Fibroblast of skin of scalp (primary cell): ENCODE measurements around the gene FHDC1.

Experiments used
- DNase-seq: peaks from one replicate; pipeline ENCODE4 v3.0.0-alpha.2; 2013

The FHDC1 gene

DNA sequence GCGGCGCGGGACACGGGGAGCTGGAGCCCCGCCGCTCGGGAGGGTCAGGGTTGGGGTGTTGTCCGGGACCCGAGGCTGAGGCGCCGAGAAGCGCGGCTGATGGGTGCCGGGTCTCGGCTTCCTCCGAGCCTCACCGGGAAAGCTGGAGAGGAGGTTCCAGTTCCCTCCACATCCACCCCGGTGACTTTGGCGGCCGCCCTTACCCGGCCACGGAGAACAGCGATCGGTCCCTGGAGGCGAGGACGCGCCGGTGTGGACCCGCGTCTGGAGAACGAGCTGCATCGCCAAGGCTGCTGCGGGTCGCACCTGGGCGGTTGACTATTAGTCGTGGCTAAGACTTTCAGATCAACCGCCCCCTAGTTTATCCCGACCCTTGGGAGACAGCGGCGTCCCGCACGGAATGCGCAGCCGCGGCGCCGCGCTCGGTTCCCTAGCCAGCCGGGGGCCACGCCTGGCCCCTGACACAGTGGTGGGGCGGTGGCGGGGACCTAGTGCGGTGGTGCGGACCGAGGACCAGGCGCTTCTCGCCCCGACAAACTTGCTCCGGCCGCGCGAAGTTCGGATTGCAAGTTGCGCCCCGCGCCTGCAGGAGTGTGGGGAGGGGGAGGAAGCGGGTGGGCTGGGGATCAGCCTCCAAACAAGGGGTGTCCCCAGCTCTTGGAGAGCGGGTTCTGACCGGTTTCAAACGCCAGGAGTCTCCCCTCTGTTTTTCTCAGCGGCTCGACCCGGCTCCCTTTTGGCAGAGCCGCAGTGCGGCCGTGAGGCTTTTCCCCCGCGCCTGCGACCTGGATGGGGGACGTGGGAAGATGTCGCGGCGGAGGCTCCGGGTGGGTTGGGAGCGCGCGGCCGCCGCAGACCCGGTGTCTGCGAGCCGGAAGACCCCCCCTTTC lies 568 bp downstream of the FHDC1 start:
- DNase-seq = no peak

DNA sequence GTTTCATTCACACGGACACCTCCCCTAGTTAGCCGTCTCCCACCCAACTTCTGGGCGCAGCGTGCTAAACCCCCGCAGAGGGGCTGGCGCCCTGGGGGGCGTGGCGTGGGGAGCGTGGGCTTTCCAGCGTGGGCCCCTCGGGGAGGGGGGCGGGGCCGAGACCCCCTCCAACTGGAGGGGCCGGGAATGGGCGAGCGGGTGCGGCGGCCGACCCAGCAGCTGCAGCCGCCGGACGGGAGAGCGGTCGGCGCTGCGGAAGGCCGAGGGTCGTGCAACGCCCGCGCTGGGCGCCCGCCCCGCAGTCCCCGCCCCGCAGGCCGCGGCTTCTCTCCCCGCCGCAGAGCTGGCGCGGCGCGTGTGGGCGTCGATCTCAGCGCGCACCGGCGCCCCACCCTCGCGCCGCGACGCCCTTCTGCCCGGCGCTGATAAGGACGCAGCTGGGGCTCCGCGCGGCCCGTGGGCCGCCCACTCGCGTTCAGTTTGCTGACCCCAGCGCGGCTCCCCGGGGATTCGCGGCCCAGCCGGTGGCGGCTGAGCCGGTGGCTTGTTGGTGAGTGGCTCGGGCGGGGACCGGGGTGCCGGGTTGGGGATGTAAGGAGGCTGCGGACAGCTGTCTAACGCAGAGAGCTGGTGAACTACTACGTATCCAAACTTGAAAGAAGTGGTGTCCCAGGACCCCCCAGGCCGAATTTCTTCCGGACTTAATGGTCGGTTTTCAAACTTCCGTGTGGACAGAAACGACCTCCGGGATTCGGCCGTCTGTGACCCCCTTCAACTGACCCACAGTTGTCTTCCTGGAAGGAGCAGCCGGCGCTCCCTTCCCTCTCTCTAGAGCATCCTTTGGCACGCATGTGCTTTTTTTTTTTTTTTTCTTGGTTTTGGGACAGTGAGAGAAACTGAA lies 1.5 kb downstream of the FHDC1 start:
- DNase-seq = peak; percentile 49

DNA sequence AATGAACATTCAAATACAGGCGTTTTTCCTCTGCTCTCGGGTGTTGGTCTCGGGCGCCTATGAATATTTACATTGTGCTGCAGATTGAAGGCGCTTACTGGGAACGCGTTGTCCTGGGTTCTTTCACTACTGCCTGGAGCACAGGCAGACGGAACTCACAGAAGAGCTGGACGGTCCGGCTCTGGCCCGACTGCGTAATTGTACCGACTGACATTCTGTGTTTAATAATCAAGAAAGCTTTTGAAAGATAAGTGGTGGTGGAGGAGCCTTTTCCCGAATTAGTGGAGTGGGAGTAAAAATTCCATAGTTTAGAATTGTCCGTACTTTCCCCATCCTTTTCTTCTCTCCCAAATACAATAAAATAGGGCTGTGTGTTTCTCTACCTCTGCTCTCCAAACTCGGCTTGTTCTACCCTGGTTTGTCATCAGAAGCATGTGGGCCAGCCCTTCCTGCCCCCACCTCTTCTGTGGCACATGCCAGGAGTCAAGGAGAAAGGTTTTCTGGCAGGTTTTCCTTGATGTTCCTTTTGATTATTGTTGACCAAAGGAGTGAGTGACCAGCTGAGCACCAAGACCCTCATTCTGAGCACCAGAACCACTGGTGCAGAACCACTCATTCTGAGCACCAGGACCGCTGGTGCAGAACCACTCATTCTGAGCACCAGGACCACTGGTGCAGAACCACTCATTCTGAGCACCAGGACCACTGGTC lies 2.3 kb downstream of the FHDC1 start:
- DNase-seq = no peak

- DNase-seq = no peak
Observed at GRCh38 chr4:152939621-152940020, 3.5 kb downstream of the FHDC1 start.

GRCh38 chr4:152940461-152940860 lies 4.3 kb downstream of the FHDC1 start:
- DNase-seq = no peak

GRCh38 chr4:152941411-152941810 lies 5.3 kb downstream of the FHDC1 start:
- DNase-seq = no peak

- DNase-seq = no peak
Observed at GRCh38 chr4:152942346-152942745, 6.2 kb downstream of the FHDC1 start.

- peak; percentile 74 for DNase-seq
Observed at GRCh38 chr4:152943672-152944071, 7.5 kb downstream of the FHDC1 start.

DNA sequence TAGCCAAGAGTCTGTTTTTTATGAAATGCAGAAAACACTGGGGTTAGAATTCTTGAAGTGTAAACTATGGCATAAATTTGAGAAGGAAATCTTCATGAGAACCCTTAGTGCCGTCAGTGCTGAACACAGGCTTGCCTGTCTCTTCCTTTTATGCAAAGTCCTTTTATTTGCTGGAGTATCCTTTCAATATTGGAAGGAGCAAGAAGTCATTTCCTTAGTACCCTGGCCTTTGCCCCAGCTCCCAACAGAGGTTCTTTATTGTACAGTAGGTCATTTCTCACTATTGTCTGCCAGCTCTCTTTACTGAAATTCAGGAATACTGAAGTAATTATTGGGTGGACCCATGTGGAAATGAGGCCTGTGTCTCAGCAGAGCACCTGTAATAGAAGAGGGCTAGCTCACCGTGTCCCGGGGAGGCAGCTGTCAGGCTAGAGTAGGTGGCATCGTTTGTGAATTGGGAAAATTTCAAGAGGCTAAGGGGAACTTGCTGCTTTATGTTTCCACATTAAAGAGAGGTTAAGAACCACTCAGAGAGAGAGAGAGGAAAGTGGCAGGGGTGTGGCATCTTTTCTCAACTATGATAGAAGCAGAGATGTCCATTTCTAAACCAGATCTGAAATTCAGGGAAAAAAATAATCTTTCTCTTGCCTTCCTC lies 8.7 kb downstream of the FHDC1 start:
- DNase-seq = no peak

DNA sequence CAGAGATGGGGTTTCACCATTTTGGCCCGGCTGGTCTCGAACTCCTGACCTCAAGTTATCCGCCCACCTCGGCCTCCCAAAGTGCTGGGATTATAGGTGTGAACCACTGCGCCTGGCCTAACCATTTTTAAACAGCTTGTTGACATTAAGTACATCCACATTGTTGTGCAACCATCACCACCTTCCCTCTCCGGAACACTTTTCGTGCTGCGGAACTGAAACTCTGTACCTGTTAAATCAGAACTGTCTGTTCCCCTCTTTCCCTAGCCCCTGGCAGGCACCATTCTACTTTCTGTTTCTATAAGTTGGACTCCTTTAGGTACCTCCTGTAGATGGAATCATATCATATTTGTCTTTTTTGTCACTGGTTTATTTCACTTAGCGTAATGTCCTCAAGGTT lies 9.5 kb downstream of the FHDC1 start:
- DNase-seq = no peak

DNA sequence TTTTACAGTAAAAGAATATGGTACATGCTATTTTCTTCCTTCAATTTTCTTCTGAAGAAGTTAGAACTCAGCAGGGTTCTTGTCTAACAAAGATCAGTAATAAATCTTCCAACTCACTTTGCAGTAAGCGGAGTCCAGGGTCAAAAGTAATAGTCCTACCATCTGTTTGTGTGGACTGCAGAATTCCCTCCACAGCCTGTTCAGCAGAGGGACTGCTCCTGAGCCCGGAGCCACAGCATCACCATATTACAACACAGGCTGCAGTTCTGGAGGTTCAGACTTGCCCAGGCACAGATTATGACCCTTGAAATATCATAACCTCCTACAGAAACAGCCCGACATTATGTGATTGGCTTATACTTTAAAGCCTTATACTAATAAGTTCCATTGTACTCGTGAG lies 10.3 kb downstream of the FHDC1 start:
- DNase-seq = no peak

DNA sequence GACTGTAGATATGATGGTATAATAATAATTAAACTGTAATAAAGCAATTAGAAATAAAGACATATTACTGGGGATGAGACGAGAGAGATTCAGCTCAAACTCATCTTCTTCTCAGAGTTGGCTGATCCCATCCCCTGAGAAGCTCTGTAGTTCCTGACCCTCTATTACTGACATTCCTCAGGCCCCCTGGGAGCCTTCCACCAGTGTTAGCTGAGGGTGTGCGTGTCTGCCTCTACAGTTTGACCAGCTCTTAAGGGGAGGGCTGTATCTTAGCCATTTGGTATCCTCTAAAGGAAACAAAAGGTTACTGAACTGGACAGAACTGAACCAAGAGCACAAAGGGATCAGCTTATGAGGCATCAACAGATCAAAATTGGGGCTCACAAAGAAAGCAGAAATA lies 11.2 kb downstream of the FHDC1 start:
- DNase-seq = peak; percentile 57

DNA sequence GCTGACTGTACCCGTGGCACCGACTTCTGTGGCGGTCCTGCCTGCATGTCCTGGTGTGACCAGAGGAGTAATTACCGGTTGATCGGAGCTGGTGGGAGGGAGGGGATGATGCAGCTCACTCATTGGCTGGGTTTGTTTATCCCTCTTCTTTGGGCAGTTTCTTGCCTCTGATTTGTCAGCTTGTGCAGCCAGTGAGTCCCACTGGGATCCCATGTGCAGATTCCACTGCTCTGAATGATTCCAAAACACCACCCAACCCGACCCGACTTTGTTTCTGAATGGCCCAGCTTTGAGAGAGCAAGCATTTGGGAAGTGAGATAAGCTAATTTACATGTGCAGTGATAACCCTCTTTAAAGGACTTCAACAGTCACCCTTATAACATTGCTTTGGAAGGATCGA lies 13.8 kb downstream of the FHDC1 start:
- no peak for DNase-seq

DNA sequence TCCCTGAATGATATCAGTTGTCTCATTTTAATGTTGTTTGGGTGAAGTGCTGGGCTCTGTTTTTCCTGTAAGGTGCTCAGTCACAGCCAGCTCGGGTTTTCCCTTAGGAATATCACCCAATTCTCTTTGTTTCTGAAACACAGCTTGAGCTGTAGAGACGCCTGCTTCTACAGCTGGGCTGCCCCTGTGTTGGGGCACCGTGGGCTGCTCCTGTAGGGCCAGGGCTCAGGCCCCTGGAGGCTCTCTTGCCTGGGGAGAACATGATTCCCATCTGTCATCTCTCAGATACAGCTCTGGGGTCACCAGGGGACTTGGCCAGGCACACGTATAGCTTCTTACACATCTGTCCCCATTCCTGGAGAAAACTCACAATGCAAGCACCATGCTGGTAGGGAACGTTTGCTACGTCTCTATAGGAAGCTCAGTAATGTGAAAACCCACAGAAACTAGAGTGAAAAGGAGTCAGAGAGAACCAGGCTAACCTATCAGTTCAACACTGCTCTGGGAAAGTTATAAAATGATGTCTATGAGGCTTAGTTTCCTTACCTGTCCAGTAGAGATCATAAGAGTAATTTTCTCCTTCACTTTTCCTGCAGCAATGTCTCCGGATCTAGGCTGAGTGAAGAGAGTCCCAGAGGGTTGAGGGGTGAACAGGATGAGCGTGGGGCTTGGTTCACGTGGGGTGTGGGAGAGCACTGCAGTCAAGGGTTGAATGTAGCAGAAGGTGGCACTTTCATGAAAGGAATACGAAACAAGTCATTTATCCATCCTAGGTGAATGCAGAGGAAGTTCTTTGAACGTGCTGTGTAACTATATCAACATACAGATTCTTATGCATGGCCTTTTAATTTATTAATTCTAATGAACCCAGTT lies 14.5 kb downstream of the FHDC1 start:
- DNase-seq = no peak

- no peak for DNase-seq
Observed at GRCh38 chr4:152951348-152951747, 15.2 kb downstream of the FHDC1 start.

DNA sequence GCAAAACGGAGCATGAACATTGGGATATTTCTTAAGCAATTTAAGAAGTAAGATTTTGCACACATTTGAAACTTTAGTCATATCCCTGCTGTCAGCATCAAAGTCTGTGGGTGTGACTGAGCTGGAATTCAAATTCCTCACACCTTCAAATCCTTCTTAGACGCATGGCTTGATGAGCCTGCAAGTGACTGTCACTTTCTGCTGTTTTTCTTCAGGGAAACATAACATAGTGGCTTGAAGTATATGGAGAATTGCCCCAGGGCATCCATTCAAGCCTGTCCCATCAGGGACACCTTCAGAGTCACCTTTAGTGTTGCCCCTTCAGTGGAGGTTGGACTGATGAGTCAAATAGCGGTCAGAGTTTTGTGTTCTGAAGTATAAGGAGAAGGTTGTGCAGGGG lies 17.4 kb downstream of the FHDC1 start:
- DNase-seq = no peak

DNA sequence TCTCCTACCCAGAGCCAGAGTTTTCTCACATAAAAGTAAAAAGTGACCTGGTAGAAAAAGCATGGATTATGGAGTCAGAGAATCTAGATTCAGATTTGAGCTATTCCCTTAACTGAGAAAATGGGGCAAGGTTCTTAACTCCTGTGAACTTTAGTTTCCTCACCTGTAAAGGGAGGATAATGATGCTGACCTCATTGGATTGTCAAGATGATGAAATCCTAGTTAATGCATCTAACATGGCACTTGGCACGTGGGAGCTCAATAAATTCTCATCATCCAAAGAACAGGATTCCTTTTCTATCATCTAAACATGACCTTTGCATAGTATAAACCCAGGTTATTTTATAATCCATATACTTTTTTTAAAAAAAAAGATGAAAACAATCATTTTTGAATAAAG lies 18.6 kb downstream of the FHDC1 start:
- no peak for DNase-seq

DNA sequence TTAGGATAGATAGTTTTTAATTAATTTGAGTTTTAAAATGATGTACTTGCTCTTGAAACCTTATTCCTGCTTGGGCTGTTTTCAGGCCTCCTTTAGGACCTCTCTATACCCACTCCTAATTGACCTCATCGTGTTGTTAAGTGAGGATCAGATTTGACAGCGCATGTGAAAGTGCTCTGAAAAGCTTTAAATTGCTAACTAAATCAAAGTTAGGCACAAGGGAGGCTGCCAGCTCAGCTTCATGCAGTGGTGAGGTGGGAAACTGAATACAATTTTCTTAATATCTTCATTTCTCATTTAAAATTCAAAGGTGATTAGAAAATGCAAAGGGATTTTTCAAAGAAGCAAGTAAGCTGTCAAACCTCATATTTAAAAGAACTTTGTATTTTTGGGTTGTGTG lies 20.0 kb downstream of the FHDC1 start:
- no peak for DNase-seq

DNA sequence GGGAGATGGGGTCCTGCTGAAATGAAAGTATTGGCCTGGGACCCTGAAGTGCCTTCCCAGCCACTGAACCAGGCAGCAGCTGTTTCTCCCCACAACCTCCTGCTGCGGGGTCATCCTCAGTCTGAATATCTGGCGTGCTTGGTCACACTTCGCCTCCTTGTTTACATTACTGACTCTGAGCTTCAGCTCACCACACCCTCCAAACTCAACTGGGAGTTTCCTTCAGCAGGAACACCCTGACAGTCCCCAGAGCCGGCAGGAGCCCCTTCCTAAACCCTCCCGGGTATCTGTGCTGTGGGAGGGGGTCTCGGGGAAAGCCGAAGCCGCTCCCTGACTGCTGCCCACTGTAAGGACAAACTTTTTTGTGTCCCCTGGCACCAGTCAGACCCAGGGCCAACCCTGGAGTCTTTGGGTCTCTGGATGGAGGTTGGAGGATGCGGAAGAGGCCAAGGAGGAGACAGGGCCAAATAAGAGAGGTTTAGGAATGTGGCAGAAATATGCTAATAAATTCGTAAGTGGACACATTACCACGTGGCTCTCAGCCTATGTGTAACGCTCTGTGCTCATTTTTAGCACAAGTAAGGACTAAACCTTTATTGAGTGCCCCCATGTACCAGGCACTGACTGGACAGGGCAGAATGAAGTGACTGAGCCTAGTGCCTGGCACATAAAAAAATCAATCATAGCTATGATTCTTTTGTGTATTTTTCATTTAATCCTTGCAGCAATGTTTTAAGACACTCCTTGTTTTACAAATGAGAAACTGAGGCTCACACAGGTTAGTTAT lies 20.7 kb downstream of the FHDC1 start:
- DNase-seq = peak; percentile 77

DNA sequence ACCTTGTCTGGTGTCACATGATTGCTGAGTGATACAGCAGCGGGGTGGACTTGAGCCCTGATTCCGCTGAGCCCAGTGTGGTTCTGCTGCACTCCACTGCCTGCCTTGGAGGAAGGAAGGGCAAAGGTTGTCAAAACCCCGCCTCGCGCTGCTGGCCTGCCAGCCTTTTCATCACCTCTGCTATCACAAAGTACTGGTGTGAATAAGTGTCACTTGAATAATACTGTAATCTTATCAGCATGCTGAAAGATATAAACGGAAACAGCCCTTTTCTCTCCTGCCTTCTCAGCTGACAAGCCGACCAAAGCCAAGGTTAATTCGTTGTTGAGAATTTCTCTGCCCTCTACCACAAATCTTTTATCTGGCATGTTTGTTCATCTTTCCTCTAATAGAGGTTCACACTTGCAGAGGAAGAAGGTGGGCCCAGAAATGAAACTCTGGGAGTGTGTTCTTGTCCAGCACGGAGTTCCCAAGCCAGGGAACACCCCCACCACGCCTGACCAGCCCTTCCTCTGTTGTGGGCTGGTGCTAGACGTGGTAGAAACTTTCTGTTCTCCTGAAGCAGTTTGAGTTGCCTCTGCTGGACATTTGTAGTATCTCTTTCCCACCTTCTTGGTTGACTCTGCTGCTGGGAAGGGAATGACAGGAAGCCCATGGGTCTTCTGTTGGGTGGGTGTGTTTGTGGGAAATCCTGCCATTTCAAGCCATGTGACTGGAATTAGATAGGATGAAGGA lies 21.5 kb downstream of the FHDC1 start:
- no peak for DNase-seq
